ENCODE results near the gene CPSF4. TPM values are rescaled to one million over a fixed set of nuclear protein-coding genes. Genes with fewer than 3 reads are reported as not detected.
"Not testable (repeated sequence)": the region's sequence is repeated elsewhere in the genome, so short reads cannot be mapped to it uniquely, and the experiment has no call there.

CPSF4 gene
- total and polyA plus RNA-seq, 2 donors (not counting 1 experiment from before 2014, with no cell fraction given), result 17.3 to 44.9 TPM

- no peak overlapping the region for H3K9ac ChIP-seq (ENCODE audit: insufficient read depth, low read length)
- H3K4me3 ChIP-seq (replicated peaks in 1 of 4; ENCODE audit: control extremely low read depth in 1 of 4, insufficient read depth in 1 of 4, low read depth in 3 of 4, low read length in 4 of 4), result no peak overlapping the region
- H3K36me3 ChIP-seq (ENCODE audit: control insufficient read depth, insufficient read depth, low read length), result peaks cover 18% of the 10 kb centered on the region
- H3K27ac ChIP-seq (ENCODE audit: insufficient read depth, low read length), result no peak overlapping the region
- H3K4me2 ChIP-seq (ENCODE audit: extremely low read depth, insufficient read depth, low read length), result no peak overlapping the region
- TF ChIP-seq CTCF (conservative IDR thresholded peaks at IDR 0.05 in 1 of 2, IDR thresholded peaks at IDR 0.05 in 1 of 2; ENCODE audit: low read depth in 1 of 2, low read length in 2 of 2) (no peak), EZH2 (IDR thresholded peaks at IDR 0.05; ENCODE audit: low read length, missing control alignments) (no peak)
- no peaks in the 10 kb centered on the region for H3K9me3 ChIP-seq (ENCODE audit: control insufficient read depth, insufficient read depth, low read depth, low read length)
- no peak for DNase-seq (ENCODE audit: low read depth in 2 of 2)
- H3K27me3 ChIP-seq (ENCODE audit: control insufficient read depth, insufficient read depth, low read length), result no peaks in the 10 kb centered on the region
- no peaks in the 10 kb centered on the region for H3K4me1 ChIP-seq (ENCODE audit: control insufficient read depth, extremely low read depth, insufficient read depth, low read length)
- H4K20me1 ChIP-seq (ENCODE audit: control insufficient read depth, extremely low read depth, insufficient read depth, low read length), result no peaks in the 10 kb centered on the region
- H2AFZ ChIP-seq (ENCODE audit: low read length), result no peak overlapping the region
- H3K79me2 ChIP-seq (ENCODE audit: control insufficient read depth, insufficient read depth, low read length), result no peaks in the 10 kb centered on the region
Observed at GRCh38 chr7:99428972-99429566, 9.7 kb upstream of the CPSF4 start.

- Histone ChIP-seq H3K79me2 (ENCODE audit: control insufficient read depth, insufficient read depth, low read length) (no peaks in the 10 kb centered on the region), H3K36me3 (ENCODE audit: control insufficient read depth, insufficient read depth, low read length) (peaks cover 12% of the 10 kb centered on the region), H3K27ac (ENCODE audit: insufficient read depth, low read length) (no peak overlapping the region), H2AFZ (ENCODE audit: low read length) (no peak overlapping the region), H3K9me3 (ENCODE audit: control insufficient read depth, insufficient read depth, low read depth, low read length) (no peaks in the 10 kb centered on the region), H4K20me1 (ENCODE audit: control insufficient read depth, extremely low read depth, insufficient read depth, low read length) (no peaks in the 10 kb centered on the region), H3K27me3 (ENCODE audit: control insufficient read depth, insufficient read depth, low read length) (no peaks in the 10 kb centered on the region), H3K9ac (ENCODE audit: insufficient read depth, low read length) (no peak overlapping the region), H3K4me2 (ENCODE audit: extremely low read depth, insufficient read depth, low read length) (no peak overlapping the region), H3K4me3 (replicated peaks in 1 of 4; ENCODE audit: control extremely low read depth in 1 of 4, insufficient read depth in 1 of 4, low read depth in 3 of 4, low read length in 4 of 4) (no peak overlapping the region), H3K4me1 (ENCODE audit: control insufficient read depth, extremely low read depth, insufficient read depth, low read length) (no peaks in the 10 kb centered on the region)
- no peak for TF ChIP-seq CTCF (conservative IDR thresholded peaks at IDR 0.05 in 1 of 2, IDR thresholded peaks at IDR 0.05 in 1 of 2; ENCODE audit: low read depth in 1 of 2, low read length in 2 of 2)
- no peak for TF ChIP-seq EZH2 (IDR thresholded peaks at IDR 0.05; ENCODE audit: low read length, missing control alignments)
- no peak for DNase-seq (ENCODE audit: low read depth in 2 of 2)
Observed at GRCh38 chr7:99429756-99430155, 9.0 kb upstream of the CPSF4 start.

- DNase-seq (ENCODE audit: low read depth in 2 of 2); H3K9me3 ChIP-seq (ENCODE audit: control insufficient read depth, insufficient read depth, low read depth, low read length); H3K36me3 ChIP-seq (ENCODE audit: control insufficient read depth, insufficient read depth, low read length); H3K27me3 ChIP-seq (ENCODE audit: control insufficient read depth, insufficient read depth, low read length); H3K79me2 ChIP-seq (ENCODE audit: control insufficient read depth, insufficient read depth, low read length); H3K4me2 ChIP-seq (ENCODE audit: extremely low read depth, insufficient read depth, low read length); H2AFZ ChIP-seq (ENCODE audit: low read length); H3K4me3 ChIP-seq (replicated peaks in 1 of 4; ENCODE audit: control extremely low read depth in 1 of 4, insufficient read depth in 1 of 4, low read depth in 3 of 4, low read length in 4 of 4); H4K20me1 ChIP-seq (ENCODE audit: control insufficient read depth, extremely low read depth, insufficient read depth, low read length); H3K9ac ChIP-seq (ENCODE audit: insufficient read depth, low read length); H3K4me1 ChIP-seq (ENCODE audit: control insufficient read depth, extremely low read depth, insufficient read depth, low read length); H3K27ac ChIP-seq (ENCODE audit: insufficient read depth, low read length): not testable (repeated sequence)
Observed at GRCh38 chr7:99431756-99432540, 6.8 kb upstream of the CPSF4 start.

Data from fibroblast of lung (primary cell).